Neural progenitor cell (in vitro differentiated cells): Measurements from ENCODE around the gene FBP2.

Source experiments
- EZH2phosphoT487 ChIP-seq: fragments of 200-600 bp; sonication (generic); IDR thresholded peaks from 2 replicates; pipeline ENCODE4 v1.6.1; 2017; ENCODE audit warnings: antibody characterized with exemption
- TF ChIP-seq, protein P1 (sequence below): fragments of 200-600 bp; sonication (generic); IDR thresholded peaks from 2 replicates; pipeline ENCODE4 v1.5.1; 2017; ENCODE audit warnings: antibody characterized with exemption, mild to moderate bottlenecking

DNA sequence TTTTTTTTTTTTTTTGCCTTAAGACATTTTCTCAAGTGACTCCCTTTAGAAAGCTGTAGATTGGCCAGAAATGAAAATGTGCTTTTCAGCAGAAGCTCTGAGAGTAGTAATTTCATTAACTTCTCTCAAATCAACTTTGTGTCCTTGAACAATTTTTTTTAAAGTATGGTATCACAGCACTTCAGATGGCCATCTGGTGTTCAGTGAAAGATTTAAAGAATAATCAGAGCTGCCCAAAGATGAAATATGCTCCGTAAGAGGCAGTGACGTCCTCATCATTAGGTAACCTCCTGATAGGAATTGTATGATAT is 81.7 kb downstream of the FBP2 start:
- TF ChIP-seq, protein P1, sequence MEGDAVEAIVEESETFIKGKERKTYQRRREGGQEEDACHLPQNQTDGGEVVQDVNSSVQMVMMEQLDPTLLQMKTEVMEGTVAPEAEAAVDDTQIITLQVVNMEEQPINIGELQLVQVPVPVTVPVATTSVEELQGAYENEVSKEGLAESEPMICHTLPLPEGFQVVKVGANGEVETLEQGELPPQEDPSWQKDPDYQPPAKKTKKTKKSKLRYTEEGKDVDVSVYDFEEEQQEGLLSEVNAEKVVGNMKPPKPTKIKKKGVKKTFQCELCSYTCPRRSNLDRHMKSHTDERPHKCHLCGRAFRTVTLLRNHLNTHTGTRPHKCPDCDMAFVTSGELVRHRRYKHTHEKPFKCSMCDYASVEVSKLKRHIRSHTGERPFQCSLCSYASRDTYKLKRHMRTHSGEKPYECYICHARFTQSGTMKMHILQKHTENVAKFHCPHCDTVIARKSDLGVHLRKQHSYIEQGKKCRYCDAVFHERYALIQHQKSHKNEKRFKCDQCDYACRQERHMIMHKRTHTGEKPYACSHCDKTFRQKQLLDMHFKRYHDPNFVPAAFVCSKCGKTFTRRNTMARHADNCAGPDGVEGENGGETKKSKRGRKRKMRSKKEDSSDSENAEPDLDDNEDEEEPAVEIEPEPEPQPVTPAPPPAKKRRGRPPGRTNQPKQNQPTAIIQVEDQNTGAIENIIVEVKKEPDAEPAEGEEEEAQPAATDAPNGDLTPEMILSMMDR, result no peak
- TF ChIP-seq EZH2phosphoT487, result no peak
